B cell (primary cell): Measurements from ENCODE around the gene DQX1. TPM values are rescaled to one million over a fixed set of nuclear protein-coding genes. Genes with fewer than 3 reads are reported as not detected.
A peak's percentile ranks its signal among the peaks of the same experiment; 100 is the strongest.

Experiments
- ATAC-seq: fragments of 200-7000 bp; cut with Tn5 transposase; one replicate; pipeline ENCODE4 v1.10.0; 2021; ENCODE audit warnings: low read depth, mild to moderate bottlenecking, moderate number of reproducible peaks, moderate library complexity
- CTCF ChIA-PET: fragments of 350-600 bp; sonication (Branson Sonifier 250); formaldehyde crosslinking; loops from one replicate; lab custom pipeline; 2021; ENCODE audit warnings: antibody characterized with exemption, inconsistent platforms; lab: Charles Lee
- POLR2A ChIA-PET: fragments of 350-600 bp; sonication (Branson Sonifier 250); formaldehyde crosslinking; loops from one replicate; lab custom pipeline; 2021; ENCODE audit warnings: antibody characterized with exemption; lab: Charles Lee
- DNase-seq: peaks from one replicate; pipeline ENCODE4 v3.0.0; 2013
- H2AFZ ChIP-seq: 2 replicates; pipeline ENCODE4 v1.6.1; 2012; ENCODE audit warnings: mild to moderate bottlenecking, low read depth, low read length; ENCODE audit not compliant: insufficient read depth, poor library complexity, severe bottlenecking
- H3K27ac ChIP-seq, 2 donors: 1 replicate in 1 of 2; 2 replicates in 1 of 2; pipeline ENCODE4 v1.5.1; 2012 to 2013; ENCODE audit warnings: low read length in 2 of 2, mild to moderate bottlenecking in 2 of 2, moderate library complexity in 1 of 2
- H3K27me3 ChIP-seq, 4 experiments: fragments of 200-600 bp in 1 of 4; sonication (generic) in 1 of 4; replicated peaks in 1 of 4; 1 replicate in 2 of 4; 2 replicates in 2 of 4; pipeline versions ENCODE4 v1.6.1 to v1.7.0; 2013 to 2016; ENCODE audit warnings: low read length in 3 of 4, mild to moderate bottlenecking in 2 of 4, mixed read lengths in 1 of 4, moderate library complexity in 1 of 4; ENCODE audit not compliant: insufficient read depth in 4 of 4, control insufficient read depth in 3 of 4; ENCODE audit errors: control extremely low read depth in 1 of 4
- H3K36me3 ChIP-seq, 2 experiments: replicated peaks in 1 of 2; 1 replicate in 1 of 2; 2 replicates in 1 of 2; pipeline versions ENCODE4 v1.6.1 to v1.7.1; 2013; ENCODE audit warnings: low read length in 1 of 2; ENCODE audit not compliant: insufficient read depth in 2 of 2, control insufficient read depth in 1 of 2; ENCODE audit errors: control extremely low read depth in 1 of 2, extremely low read depth in 1 of 2
- H3K4me1 ChIP-seq, 2 donors: fragments of 200-600 bp in 1 of 2; sonication (generic) in 1 of 2; 1 replicate in 1 of 2; 2 replicates in 1 of 2; pipeline versions ENCODE4 v1.5.1 to v1.6.1; 2013 to 2017; ENCODE audit warnings: low read length in 2 of 2; ENCODE audit not compliant: control insufficient read depth in 2 of 2, insufficient read depth in 2 of 2
- H3K4me2 ChIP-seq: replicated peaks from 2 replicates; pipeline ENCODE3; 2012; ENCODE audit warnings: mild to moderate bottlenecking, low read depth, low read length; ENCODE audit not compliant: poor library complexity, severe bottlenecking
- H3K4me3 ChIP-seq, 5 experiments: fragments of 200-600 bp in 1 of 5; sonication (generic) in 1 of 5; 1 replicate in 3 of 5; 2 replicates in 2 of 5; pipeline versions ENCODE4 v1.5.1 to v1.7.0; 2011 to 2016; ENCODE audit warnings: low read length in 4 of 5, mild to moderate bottlenecking in 4 of 5, low read depth in 2 of 5, control low read depth in 1 of 5, moderate library complexity in 1 of 5; ENCODE audit not compliant: insufficient read depth in 1 of 5; ENCODE audit errors: control extremely low read depth in 1 of 5, extremely low read depth in 1 of 5
- H3K79me2 ChIP-seq: fragments of 200-600 bp; sonication (generic); one replicate; pipeline ENCODE4 v1.6.0; 2016; ENCODE audit warnings: low read length; ENCODE audit not compliant: control insufficient read depth, insufficient read depth
- H3K9ac ChIP-seq: fragments of 200-600 bp; sonication (generic); 2 replicates; pipeline ENCODE4 v1.6.1; 2017; ENCODE audit warnings: mild to moderate bottlenecking, low read length, moderate library complexity
- H3K9me3 ChIP-seq, 3 donors: one replicate each; pipeline versions ENCODE4 v1.6.1 to v1.7.1; 2013; ENCODE audit warnings: low read length in 2 of 3; ENCODE audit not compliant: control insufficient read depth in 2 of 3, insufficient read depth in 1 of 3; ENCODE audit errors: control extremely low read depth in 1 of 3
- H4K20me1 ChIP-seq: 2 replicates; pipeline ENCODE4 v1.6.0; 2012; ENCODE audit warnings: mild to moderate bottlenecking, low read length; ENCODE audit not compliant: insufficient read depth, control insufficient read depth, poor library complexity, severe bottlenecking
- H3K27ac Mint-ChIP-seq: one replicate; pipeline ENCODE4 v1.8.0; 2021; ENCODE audit warnings: mixed read lengths
- H3K27me3 Mint-ChIP-seq: one replicate; pipeline ENCODE4 v1.8.0; 2021; ENCODE audit warnings: mixed read lengths
- H3K4me1 Mint-ChIP-seq: one replicate; pipeline ENCODE4 v1.8.0; 2021; ENCODE audit warnings: mixed read lengths
- H3K4me3 Mint-ChIP-seq: one replicate; pipeline ENCODE4 v1.8.0; 2021; ENCODE audit warnings: mixed read lengths
- H3K9me3 Mint-ChIP-seq: one replicate; pipeline ENCODE4 v1.8.0; 2022; ENCODE audit warnings: mixed read lengths; ENCODE audit not compliant: insufficient read depth
- CTCF ChIP-seq: fragments of 200-600 bp; IDR thresholded peaks from one replicate; pipeline ENCODE4 v1.8.0; 2022; ENCODE audit warnings: antibody characterized with exemption, mild to moderate bottlenecking
- EZH2 ChIP-seq: IDR thresholded peaks from 2 replicates; pipeline ENCODE4 v1.6.1; 2012; ENCODE audit warnings: borderline replicate concordance, low read depth, mild to moderate bottlenecking, moderate library complexity, low read length; ENCODE audit not compliant: insufficient read depth, poor library complexity, severe bottlenecking
- WGBS: methylation state at CpG from one replicate; pipeline ENCODE4 v1.1.5; 2013; ENCODE audit warnings: missing lambda C conversion rate; ENCODE audit not compliant: insufficient coverage; 5-methylcytosine and 5-hydroxymethylcytosine counted together
- intact Hi-C: fragments of 100-400 bp; cut with micrococcal nuclease; formaldehyde crosslinking; loops from one replicate; pipeline ENCODE4 v1.10.0; 2022
- polyA plus RNA-seq: library from polyadenylated mRNA; depleted of rRNA; stranded (reverse); fragments of >200 nt; gene quantifications from 2 replicates; pipeline ENCODE4 v1.2.3, GENCODE V29; 2012
- total RNA-seq, 2 donors: library from RNA; stranded (reverse); fragments of 120-200 nt in 1 of 2; gene quantifications; 1 replicate in 1 of 2; 2 replicates in 1 of 2; pipeline versions ENCODE4 v1.2.3 to v1.2.4, GENCODE V29; 2013 to 2022

The DQX1 gene
- total and polyA plus RNA-seq, 2 donors (not counting 1 experiment from before 2014, with no cell fraction given) = 0.46 to 0.57 TPM

- H3K4me3 ChIP-seq = peak overlapping the region; percentile 26 to 69 (median 38)
- H3K4me2 ChIP-seq = peak overlapping the region; percentile 91
- WGBS = 3% methylated on average over 36 of the region's 41 CpGs
- ChIA-PET POLR2A (interaction anchor here (0.6 to 1.9 kb wide), 4 partner anchors 8 to 150 kb away, joined by 3 to 7 read pairs (median 4); partner anchors contain the start of gene PCGF1), CTCF (interaction anchor here (0.6 to 1.7 kb wide), 3 partner anchors 8 to 62 kb away, joined by 3 to 6 read pairs (median 4); partner anchors contain the start of gene PCGF1)
- peaks cover 46 to 49% of the 10 kb centered on the region in 2 donors for H3K4me1 ChIP-seq
- peak overlapping the region; percentile 64 for H2AFZ ChIP-seq
- peak overlapping the region; percentile 64 for H3K27ac Mint-ChIP-seq
- DNase-seq (peak; percentile 60), ATAC-seq (no peak)
- TF ChIP-seq CTCF (no peak), EZH2 (no peak)
- H3K36me3 ChIP-seq = peaks cover 0 to 7% of the 10 kb centered on the region in 2 experiments
- no peaks in the 10 kb centered on the region for H3K79me2 ChIP-seq
- intact Hi-C loops = loop anchor here (5.0 kb wide), 1 partner anchor 34 kb away; no protein-coding TSS in a partner anchor
- H4K20me1 ChIP-seq = no peaks in the 10 kb centered on the region
- peaks cover 0 to 67% (median 36%) of the 10 kb centered on the region in 4 experiments for H3K27me3 ChIP-seq
- H3K9ac ChIP-seq = peak overlapping the region; percentile 70
- peaks cover 50% of the 10 kb centered on the region for H3K27me3 Mint-ChIP-seq
- peaks cover 0 to 30% (median 0%) of the 10 kb centered on the region in 3 donors for H3K9me3 ChIP-seq
- H3K4me3 Mint-ChIP-seq = peak overlapping the region; percentile 92
- no peaks in the 10 kb centered on the region for H3K9me3 Mint-ChIP-seq
- no peak overlapping the region for H3K27ac ChIP-seq
- peaks cover 45% of the 10 kb centered on the region for H3K4me1 Mint-ChIP-seq
Observed at GRCh38 chr2:74498500-74499266, 27.3 kb downstream of the DQX1 start.
